ENCODE data around the gene SORBS1.
A peak's percentile ranks its signal among the peaks of the same experiment; 100 is the strongest.

SORBS1 gene

DNA sequence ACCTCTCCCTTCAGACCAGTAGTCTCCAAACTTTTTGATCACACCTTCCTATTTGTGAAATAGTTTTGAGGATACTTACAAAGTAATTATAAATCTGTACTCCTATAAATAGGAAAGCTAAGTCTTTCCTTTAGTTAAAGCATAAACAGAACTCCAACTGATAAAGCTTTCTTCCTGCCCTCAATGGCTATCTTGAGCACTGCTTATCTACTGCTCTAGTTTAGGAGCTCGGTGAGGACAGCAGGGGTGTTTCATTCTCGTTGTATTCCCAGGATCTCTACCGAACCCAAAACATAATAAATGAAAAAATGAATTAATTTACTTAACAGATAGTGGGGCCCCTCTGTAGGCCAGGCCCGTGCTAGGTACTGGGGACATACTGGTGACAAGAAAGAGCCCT lies 17.7 kb downstream of the SORBS1 start:
- no peak overlapping the region for H3K27ac ChIP-seq
- DNase-seq (ENCODE audit: low read depth, low spot score) = no peak

DNA sequence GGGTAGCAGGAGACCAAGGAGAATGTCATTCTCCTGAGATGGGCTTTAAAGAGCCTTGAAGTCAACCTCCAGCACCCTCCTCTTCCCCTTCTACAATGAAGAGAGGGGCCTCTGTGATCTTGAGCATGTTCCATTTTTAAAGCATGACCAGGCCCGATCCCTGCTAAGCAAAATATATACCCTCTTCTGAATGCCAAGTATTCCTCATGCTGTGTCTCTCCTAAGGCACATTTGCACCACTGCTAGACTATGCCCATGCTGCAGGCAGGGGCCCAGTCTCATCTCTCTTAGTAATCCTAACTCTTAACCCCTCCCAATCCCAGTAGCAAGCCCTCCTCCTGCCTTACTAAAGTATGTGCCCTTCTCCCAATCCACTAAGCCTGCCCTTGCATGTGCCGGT lies 18.4 kb downstream of the SORBS1 start:
- DNase-seq (ENCODE audit: low read depth, low spot score) = no peak
- H3K27ac ChIP-seq = no peak overlapping the region

DNA sequence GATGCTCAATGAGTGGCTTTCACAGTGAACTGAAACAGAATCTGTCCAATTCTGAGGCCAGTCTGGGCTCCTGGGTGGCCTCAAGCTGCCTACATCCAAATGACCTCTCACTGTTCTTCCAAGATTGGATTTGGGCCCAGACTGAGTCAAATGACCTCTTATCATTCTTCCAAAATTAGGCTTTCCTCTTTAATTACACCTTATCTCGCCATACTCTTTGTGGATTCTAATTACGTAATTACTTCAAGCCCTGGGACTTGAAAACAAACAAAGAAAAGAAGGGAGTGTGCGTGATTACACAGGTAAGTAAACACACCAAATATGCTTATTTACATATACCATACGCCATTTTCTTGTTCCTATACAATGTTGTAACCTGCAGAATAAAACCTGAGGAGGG lies 18.8 kb downstream of the SORBS1 start:
- H3K27ac ChIP-seq = no peak overlapping the region

DNA sequence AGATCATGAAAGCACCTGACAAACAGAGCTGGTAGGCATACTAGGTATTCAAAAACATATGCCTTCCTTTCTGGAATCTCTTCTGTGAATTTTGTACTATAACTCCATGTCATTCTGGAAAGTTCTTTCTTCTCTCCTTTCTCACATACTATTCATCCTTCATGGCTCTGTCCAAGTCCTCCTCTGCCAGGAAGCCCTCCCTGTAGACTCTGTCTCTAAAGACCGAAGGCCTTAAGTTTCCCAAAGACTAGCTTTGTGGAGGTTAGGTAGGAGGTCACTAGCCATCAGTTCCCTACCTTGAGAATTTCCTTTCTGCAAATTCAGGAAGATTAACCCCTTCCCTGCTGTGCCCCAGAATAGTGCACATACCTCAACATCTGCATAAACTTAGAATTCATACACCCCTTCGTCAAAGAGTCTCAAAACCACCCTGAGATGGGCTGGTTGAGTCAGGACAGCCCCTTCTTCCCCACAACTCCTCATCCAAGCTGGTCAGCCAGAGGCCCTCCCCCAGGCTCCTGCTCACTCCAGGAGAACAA lies 20.6 kb downstream of the SORBS1 start:
- H3K27ac ChIP-seq = no peak overlapping the region
- DNase-seq (ENCODE audit: low read depth, low spot score) = no peak

More for the DNA sequence above, 18.8 kb downstream of the SORBS1 start:
- no peak for DNase-seq (ENCODE audit: low read depth, low spot score)

DNA sequence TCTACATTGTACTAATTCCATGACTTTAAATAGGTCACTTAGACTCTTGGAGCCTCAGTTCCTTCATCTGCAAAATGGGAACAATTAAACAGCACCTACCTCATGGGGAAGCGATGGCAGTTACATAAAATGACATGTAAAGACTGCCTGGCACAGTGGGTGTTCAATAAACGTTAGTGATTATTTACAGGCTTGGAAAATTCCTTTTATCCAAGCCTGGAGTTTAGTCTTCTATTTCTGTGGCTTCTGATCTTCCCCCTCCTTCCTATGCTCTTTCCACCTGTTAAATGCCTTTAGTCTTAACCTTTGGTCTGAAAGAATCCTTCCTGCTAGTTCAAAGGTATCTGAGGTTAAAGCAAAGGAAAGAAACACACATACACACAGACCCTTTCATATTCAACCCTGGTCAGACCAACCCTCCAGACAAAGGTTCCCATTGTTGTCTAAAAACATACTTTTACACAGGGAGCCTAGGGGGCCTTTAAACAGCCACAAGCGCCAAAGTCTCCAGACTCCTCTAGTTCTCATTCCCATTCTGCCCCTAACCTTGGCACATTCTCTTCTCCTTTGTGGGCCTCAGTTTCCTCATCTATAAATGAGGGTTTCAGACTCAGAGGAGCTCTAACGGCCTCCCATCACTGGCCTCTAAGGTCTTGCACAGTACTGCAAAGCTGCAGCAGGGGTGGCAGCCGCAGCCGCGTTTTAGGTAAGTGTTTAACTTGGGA lies 21.4 kb downstream of the SORBS1 start:
- DNase-seq (ENCODE audit: low read depth, low spot score) = no peak

DNA sequence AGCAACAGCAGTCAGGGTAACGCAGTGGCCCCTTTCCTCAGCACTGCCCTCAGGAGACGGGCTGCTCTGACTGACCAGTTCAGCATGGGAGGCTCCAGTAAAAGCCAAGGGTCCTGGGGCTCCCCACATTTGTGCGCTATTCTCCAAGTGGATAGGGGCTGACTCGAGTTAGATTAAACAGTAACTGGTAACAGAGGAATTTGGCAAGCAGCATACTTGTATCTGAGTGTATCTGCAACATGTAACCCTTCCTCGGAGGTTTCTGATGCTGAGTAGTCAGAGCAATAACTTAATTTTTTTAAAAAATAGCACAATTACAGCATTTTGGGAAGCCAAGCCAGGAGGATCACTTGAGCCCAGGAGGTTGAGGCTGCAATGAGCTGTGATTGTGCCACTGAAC lies 22.8 kb downstream of the SORBS1 start:
- no peak overlapping the region for H3K27ac ChIP-seq
- DNase-seq (ENCODE audit: low read depth, low spot score) = no peak

More for the DNA sequence above, 21.4 kb downstream of the SORBS1 start:
- no peak overlapping the region for H3K27ac ChIP-seq

DNA sequence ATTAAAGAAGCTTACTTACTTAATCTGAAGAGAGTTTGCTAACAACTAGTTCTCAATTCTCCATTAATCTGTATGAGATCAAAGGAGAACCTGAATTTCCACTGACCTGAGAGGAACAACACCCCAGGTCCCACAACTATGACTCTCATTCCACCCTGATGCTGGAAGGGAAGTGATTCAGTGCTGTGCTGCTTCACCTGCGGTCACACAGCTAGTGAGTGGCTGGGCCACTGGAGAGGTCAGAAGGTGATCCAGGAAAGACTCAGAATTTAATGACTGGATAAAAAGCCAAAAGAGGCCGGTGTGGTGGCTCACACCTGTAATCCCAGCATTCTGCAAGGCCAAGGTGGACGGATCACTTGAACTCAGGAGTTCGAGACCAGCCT lies 23.6 kb downstream of the SORBS1 start:
- peak overlapping the region; percentile 48 for H3K27ac ChIP-seq
- peak; percentile 29 for DNase-seq (ENCODE audit: low read depth, low spot score)

DNA sequence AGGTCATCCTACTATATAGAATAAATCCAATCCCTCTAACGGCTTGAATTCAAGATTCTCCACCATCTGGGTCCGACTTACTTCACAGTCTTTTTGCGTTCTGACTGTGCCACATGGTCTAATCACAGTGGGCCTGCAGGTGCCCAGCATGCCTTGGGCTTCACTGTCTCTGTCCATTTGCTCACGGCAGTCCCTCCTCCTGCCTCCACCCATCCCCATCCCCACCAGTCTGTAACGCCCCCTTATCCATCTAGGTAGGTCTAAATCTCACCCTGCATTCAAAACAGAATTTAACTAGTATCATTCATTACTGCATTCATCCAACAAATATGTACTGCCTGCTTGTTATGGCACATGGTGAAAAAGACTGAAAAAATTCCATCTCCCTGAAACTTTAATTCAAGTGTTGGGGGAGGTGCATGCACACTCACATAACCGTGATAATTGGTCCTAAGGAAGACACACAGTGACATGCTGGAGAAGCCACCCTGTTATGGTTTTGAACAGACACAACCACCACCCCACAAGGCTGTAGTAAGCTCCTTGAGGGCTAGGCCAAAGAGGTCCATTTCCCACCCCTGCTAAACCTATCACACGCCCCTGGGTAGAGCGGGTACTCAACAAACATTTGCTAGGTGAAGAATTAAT lies 24.2 kb downstream of the SORBS1 start:
- DNase-seq (ENCODE audit: low read depth, low spot score) = no peak
- H3K27ac ChIP-seq = peak overlapping the region; percentile 48

DNA sequence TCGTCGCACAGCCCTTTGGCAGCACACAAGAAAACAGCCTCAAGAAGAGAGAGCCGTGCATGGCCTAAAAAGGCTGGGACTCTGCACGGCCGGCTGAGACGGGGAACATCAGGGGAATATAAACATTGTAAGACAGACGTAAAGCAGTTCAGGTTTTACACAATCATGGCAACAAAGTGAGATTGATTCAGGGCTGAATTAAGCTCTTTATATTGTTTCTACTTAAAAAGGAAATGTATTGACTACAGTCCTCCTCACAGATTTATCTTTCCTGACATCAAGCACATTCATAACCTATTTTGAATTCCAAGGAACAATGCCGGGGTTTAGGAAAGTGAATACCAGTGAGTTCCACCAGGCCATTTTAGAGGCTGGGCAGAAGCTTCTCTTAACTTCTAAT lies 25.2 kb downstream of the SORBS1 start:
- H3K27ac ChIP-seq = no peak overlapping the region
- DNase-seq (ENCODE audit: low read depth, low spot score) = no peak

DNA sequence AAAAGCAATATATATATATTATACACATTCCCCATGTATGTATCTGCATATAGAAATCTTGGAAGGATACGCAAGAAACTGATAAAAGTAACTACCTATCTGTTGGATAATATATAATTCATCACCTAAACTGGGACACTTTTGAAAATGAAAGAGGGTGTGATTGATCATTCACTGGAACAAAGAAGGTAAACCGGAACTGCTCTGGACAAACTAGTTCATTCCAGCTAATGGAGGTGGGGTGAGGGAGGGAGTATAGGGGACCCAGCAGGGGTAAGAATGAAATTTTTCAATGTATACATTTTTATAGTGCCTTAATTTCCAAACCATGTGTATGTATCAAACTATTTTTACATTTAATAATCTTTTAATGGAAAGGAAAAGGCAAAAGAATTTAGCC lies 25.6 kb downstream of the SORBS1 start:
- DNase-seq (ENCODE audit: low read depth, low spot score) = no peak
- H3K27ac ChIP-seq = no peak overlapping the region

DNA sequence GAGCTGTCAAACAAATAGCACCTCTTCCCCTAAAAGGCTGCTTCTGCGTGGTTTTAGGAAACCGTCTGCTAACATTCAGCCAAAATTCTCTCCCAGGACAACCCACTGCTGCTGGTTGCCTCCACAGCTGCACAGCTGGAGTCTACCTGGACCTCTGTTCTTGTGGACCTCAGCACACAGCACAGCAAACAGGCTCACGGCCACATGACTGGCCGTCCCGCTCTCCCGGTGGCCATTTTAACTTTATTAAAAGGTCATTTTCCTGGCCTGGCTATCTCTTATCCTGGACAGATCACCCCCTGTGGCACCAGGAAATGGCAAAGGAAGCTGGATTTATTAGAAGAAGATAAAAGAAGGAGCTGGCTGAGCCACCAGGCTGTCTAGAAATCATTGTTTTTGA lies 27.6 kb downstream of the SORBS1 start:
- no peak for DNase-seq (ENCODE audit: low read depth, low spot score)
- no peak overlapping the region for H3K27ac ChIP-seq

DNA sequence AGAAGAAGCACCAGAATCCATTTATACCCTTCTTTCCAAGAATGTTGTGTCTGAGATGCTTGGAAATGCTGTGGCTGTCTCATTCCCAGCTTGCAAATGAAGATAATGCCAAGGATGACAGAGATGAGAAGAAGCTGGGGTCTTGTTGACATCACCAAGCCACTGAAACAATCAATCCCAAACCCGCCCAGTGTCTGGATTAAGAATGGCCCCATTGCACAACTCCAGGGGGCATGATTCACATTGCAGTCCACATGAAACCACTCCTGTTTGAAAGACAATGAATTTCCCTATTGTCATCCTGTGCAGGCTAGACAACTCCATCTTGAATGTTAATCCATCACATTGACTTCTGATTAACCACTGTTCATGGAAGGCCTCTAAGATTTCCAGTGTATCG lies 28.6 kb downstream of the SORBS1 start:
- H3K27ac ChIP-seq = no peak overlapping the region
- no peak for DNase-seq (ENCODE audit: low read depth, low spot score)

DNA sequence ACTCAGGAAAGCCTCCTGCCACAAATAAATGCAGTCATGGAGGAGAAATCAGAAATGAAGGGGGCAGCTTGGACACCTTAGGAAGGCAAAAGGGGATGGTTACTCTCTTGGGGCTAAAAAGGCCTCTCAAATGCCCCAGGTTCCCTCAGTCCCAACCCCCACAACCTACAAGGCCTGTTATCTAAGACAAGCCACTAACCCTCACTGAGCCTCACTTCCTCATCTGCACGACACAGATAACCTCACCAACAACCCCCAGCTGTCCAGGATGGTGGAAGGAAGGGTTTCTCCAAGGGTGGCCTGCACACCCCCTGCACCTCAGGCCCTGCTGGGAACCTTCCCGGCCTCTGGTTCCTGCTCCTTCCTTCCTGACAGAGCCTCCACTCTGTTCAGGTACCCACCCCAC lies 29.2 kb downstream of the SORBS1 start:
- DNase-seq (ENCODE audit: low read depth, low spot score) = no peak
- H3K27ac ChIP-seq = no peak overlapping the region

DNA sequence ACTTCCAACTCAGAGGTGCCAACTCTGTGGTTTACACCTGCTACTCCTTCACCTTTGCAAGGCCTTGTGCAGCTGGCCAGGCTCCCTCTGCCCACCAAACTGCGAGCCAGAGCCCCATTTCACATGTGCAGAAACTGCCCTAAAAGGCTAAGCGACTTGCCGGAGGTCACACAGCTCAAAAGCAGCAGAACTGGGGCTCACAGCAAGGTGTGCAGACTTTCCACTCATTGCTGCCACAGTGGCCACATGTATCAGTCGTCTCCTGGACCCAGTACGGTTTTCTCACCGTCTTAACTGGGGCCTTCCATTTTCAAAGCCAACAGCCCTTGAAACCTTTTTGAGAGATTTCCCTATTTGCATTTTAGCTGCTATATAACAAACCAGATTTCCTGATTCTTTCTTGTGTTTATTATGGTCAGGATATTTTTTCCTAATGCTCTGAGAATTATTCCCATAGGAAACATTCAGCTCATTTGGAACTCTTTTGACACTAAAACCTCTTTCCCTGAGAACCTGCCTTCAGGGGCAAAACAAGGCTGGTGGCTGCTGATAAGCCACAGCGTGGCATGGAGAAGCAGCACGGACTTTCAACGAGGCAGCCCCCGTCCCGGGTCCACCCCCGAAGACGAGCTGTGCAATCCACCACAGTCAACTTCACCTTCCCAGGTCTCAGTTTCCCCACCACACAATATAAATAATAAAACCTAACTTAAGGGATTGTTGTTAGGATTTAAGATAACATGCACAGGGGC lies 29.9 kb downstream of the SORBS1 start:
- no peak for DNase-seq (ENCODE audit: low read depth, low spot score)
- no peak overlapping the region for H3K27ac ChIP-seq

DNA sequence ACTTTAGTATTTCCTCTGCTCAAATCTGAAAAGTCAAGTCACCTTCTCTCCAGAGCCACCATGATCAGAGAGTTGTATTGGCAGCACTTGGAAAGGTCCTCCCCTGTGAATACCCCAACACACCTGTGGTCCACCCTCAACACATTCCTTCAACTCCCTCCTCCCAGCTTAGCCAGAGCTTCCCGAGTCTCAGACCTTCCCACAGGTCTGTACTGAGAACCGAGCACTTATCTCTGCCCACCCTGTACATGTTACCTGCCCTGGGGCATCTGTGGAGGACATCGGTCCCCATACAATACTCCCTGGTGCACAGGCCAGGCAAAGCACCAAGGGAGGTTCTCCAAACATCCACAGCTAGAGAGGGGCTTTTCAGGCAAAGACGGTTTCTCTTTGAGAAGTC lies 30.6 kb downstream of the SORBS1 start:
- no peak overlapping the region for H3K27ac ChIP-seq

DNA sequence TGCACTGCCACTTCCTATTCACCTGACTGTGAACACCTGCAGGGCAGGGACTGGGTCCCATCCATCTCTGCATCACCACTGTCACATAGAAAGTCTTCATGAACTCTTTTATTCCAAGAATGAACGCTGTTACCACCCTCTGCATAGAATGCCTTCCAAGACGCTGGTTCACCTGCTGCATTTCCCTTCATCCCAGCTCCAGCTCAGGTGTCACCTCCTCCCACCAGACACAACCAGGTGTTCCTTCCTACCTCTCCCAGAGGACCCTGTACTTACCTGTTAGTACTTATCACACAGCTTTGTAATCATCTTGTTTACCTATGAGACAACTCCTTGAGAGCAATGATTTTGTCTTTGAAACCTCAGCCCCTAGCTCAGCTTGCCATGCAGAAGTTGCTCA lies 31.1 kb downstream of the SORBS1 start:
- no peak for DNase-seq (ENCODE audit: low read depth, low spot score)
- no peak overlapping the region for H3K27ac ChIP-seq

More for the DNA sequence above, 30.6 kb downstream of the SORBS1 start:
- no peak for DNase-seq (ENCODE audit: low read depth, low spot score)

DNA sequence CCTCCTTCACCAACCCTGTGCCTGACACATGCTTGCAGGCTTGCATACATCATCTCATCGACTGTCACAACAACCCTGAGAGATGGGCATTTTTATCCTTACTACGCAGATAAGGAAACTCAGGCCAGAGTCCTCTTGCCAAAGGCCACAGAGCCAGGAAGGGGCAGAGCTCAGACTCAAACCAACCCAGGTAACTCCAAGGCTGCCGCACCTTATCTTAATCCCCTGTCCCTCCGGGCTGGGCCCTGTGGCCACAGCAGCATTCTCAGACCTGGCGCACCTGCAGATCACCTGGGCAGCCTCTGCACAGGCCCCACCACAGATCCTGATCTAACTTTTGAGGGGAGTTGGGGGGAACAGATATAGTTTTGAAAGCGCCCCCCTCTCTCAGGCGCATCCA lies 35.1 kb downstream of the SORBS1 start:
- DNase-seq (ENCODE audit: low read depth, low spot score) = no peak
- no peak overlapping the region for H3K27ac ChIP-seq

DNA sequence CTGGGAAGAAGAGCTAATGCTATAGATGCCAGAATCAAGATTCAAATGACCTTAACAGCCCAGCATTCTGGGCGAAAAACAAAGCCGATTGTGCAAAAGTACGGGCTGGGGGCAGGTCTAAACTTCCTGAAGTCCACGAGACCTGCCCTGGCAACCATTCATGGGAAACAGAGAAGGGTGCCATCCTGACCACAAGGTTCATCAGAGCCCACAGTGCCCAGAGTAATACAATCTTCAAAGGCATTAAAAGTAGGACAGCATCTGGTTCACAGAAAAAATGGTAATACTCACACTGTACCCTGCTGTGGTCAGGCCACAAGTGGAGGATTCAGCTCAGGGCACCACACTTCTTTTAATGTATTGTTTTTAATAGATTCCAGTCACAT lies 36.1 kb downstream of the SORBS1 start:
- H3K27ac ChIP-seq = no peak overlapping the region
- DNase-seq (ENCODE audit: low read depth, low spot score) = no peak

DNA sequence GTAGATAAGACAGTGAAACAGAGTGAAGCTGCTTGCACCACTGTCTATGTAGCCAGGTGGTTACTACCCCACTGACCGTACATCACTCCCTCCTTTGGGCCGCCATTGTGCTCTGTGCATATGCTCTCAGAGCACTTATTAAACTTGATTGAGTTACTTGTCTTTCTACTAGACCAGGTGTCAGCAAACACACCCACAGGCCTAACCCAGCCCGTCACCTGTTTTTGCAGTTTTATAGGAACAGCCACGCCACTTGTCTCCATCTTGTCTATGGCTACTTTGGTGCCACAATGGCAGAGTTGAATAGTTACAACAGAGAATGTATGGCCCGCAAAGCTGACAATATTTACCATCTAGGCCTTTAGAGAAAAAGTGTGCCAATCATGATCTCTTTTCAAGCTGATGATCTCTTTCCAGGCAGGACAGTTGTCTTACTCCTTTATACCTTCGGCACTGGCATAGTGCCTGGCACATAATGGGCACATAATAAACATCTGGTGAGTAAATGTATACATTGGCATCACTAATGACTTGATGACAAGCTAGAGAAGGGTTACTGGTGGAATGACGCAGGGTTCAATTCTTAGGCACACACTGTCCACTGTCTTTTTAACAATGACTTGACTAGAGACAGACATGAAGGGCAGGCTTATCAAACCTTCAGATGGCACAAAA lies 36.7 kb downstream of the SORBS1 start:
- no peak overlapping the region for H3K27ac ChIP-seq
- no peak for DNase-seq (ENCODE audit: low read depth, low spot score)

DNA sequence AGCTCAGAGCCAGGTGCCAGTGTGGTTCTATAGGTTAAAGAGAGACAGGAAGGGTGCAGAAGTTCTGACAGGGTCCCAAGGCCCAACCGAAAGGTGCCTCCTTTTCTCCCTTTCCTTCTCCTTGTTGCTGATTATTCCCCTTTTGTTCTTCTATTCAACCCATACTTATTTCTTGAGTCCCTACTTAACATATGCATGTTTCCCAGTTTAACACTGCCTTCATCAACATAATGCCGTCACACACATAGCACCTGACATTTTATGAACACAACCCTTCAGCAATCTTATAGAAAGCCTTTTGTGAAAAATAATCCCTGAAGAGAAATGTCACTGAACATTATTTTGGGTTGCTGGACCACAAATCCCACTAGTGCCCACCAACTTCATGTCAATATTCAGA lies 39.1 kb downstream of the SORBS1 start:
- H3K27ac ChIP-seq = no peak overlapping the region
- DNase-seq (ENCODE audit: low read depth, low spot score) = no peak

DNA sequence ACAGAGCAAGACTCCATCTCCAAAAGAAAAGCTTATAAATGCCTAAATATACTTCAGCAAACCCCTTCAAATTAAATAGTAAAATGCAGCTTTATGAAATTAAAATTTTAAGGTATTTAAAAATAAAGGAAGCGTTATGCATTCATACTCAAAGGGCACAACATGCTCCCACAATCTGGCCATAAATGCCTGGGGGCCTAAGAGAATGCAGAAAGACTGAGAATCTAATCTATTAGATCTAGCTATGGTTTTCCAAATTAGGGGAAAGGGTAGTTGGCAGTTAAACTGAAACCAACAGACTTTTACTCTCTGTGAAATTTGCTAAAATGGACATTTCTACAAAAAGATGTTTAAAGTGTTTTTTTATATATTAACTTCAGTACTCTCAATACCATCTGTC lies 40.6 kb downstream of the SORBS1 start:
- H3K27ac ChIP-seq = no peak overlapping the region
- no peak for DNase-seq (ENCODE audit: low read depth, low spot score)
